HCT116 (cell line): ENCODE data around the gene MUSK. TPM values are rescaled to one million over a fixed set of nuclear protein-coding genes. Genes with fewer than 3 reads are reported as not detected.

Experiments
- ATAC-seq: fragments of 200-7000 bp; cut with Tn5 transposase; 2 replicates; pipeline ENCODE4 v1.9.1; 2020; ENCODE audit warnings: mild to moderate bottlenecking, moderate library complexity
- BruUV-seq: library from RNA; stranded (reverse); fragments of 400-500 nt; replicated peaks from 2 replicates; lab custom pipeline; 2021; lab: Mats Ljungman, UMichigan
- CTCF ChIA-PET: fragments of 300-600 bp; sonication (Branson Sonifier 250); formaldehyde crosslinking; loops from one replicate; lab custom pipeline; 2021; ENCODE audit warnings: antibody characterized with exemption; lab: Charles Lee
- POLR2A ChIA-PET: fragments of 300-600, 350-600 bp; sonication (Branson Sonifier 250); formaldehyde crosslinking; loops from one replicate; lab custom pipeline; 2021; ENCODE audit warnings: antibody characterized with exemption; lab: Charles Lee
- RAD21 ChIA-PET, 2 experiments: fragments of 300-600 bp; sonication (Branson Sonifier 250); formaldehyde crosslinking; loops; one replicate each; lab custom pipeline; 2023; ENCODE audit warnings: low total read pairs in 2 of 2; ENCODE audit not compliant: uncharacterized antibody in 2 of 2, unreplicated experiment in 2 of 2, low non-redundant PET in 1 of 2; lab: Charles Lee
- DNase-seq: peaks from one replicate; pipeline ENCODE4 v3.0.0-alpha.2; 2010; ENCODE audit warnings: low read depth, low spot score
- H2AFZ ChIP-seq: fragments of 200-600 bp; shearing (Covaris generic), sonication (generic); 2 replicates; pipeline ENCODE4 v1.6.1; 2017; ENCODE audit warnings: low read depth, mixed run types, mixed read lengths, antibody characterized with exemption, low read length; ENCODE audit not compliant: poor library complexity, severe bottlenecking
- H3K27ac ChIP-seq: 2 replicates; pipeline ENCODE4 v1.5.1; 2012; ENCODE audit warnings: low read depth, low read length
- H3K27me3 ChIP-seq: fragments of 200-600 bp; sonication (generic); 2 replicates; pipeline ENCODE4 v1.6.1; 2016; ENCODE audit warnings: mixed run types, low read length, mixed read lengths; ENCODE audit not compliant: insufficient read depth
- H3K36me3 ChIP-seq, 2 experiments: fragments of 200-500 bp in 1 of 2; fragments of 200-600 bp in 1 of 2; sonication (Bioruptor generic) in 1 of 2; sonication (generic) in 1 of 2; 2 replicates each; pipeline versions ENCODE4 v1.5.1 to v1.6.1; 2014 to 2016; ENCODE audit warnings: low read length in 2 of 2, inconsistent platforms in 1 of 2, mixed read lengths in 1 of 2, mixed run types in 1 of 2; ENCODE audit not compliant: insufficient read depth in 2 of 2, control insufficient read depth in 1 of 2
- H3K4me1 ChIP-seq, 2 experiments: fragments of 200-600 bp in 1 of 2; sonication (generic) in 1 of 2; 2 replicates each; pipeline versions ENCODE4 v1.5.1 to v1.6.1; 2012 to 2017; ENCODE audit warnings: low read length in 2 of 2, inconsistent platforms in 1 of 2, mild to moderate bottlenecking in 1 of 2, mixed read lengths in 1 of 2, mixed run types in 1 of 2, moderate library complexity in 1 of 2; ENCODE audit not compliant: insufficient read depth in 2 of 2, control insufficient read depth in 1 of 2
- H3K4me2 ChIP-seq: fragments of 200-600 bp; sonication (generic); 2 replicates; pipeline ENCODE4 v1.6.1; 2017; ENCODE audit warnings: mixed run types, low read length, mixed read lengths
- H3K4me3 ChIP-seq, 2 experiments: fragments of 200-600 bp in 1 of 2; sonication (generic) in 1 of 2; replicated peaks in 1 of 2; 2 replicates each; pipeline ENCODE4 v1.5.1; 2011 to 2016; ENCODE audit warnings: low read length in 2 of 2, control low read depth in 1 of 2, low read depth in 1 of 2, mild to moderate bottlenecking in 1 of 2, mixed read lengths in 1 of 2, mixed run types in 1 of 2
- H3K79me2 ChIP-seq: fragments of 200-600 bp; sonication (generic); 2 replicates; pipeline ENCODE4 v1.6.1; 2017; ENCODE audit warnings: mild to moderate bottlenecking, mixed run types, low read length, moderate library complexity, mixed read lengths; ENCODE audit not compliant: insufficient read depth
- H3K9ac ChIP-seq: fragments of 200-600 bp; sonication (generic); 2 replicates; pipeline ENCODE4 v1.6.1; 2016; ENCODE audit warnings: low read length, mixed read lengths
- H3K9me2 ChIP-seq: fragments of 200-600 bp; sonication (generic), shearing (Covaris generic); 2 replicates; pipeline ENCODE4 v1.6.1; 2017; ENCODE audit warnings: mixed run types, mild to moderate bottlenecking, moderate library complexity; ENCODE audit not compliant: insufficient read depth
- H3K9me3 ChIP-seq, 2 experiments: fragments of 200-500 bp in 1 of 2; fragments of 200-600 bp in 1 of 2; sonication (Bioruptor generic) in 1 of 2; sonication (generic) in 1 of 2; 2 replicates each; pipeline ENCODE4 v1.6.1; 2014 to 2017; ENCODE audit warnings: low read length in 2 of 2, mixed read lengths in 2 of 2, inconsistent platforms in 1 of 2, low read depth in 1 of 2, mild to moderate bottlenecking in 1 of 2, mixed run types in 1 of 2, moderate library complexity in 1 of 2; ENCODE audit not compliant: control insufficient read depth in 1 of 2, insufficient read depth in 1 of 2
- H4K20me1 ChIP-seq: fragments of 200-600 bp; sonication (generic), shearing (Covaris generic); 2 replicates; pipeline ENCODE4 v1.6.1; 2017; ENCODE audit warnings: mixed run types, mild to moderate bottlenecking, moderate library complexity; ENCODE audit not compliant: insufficient read depth
- CBX3 ChIP-seq: IDR thresholded peaks from 2 replicates; pipeline ENCODE4 v1.6.1; 2012; ENCODE audit warnings: low read depth
- CEBPB ChIP-seq: IDR thresholded peaks from 2 replicates; pipeline ENCODE4 v1.6.1; 2012; ENCODE audit warnings: low read depth
- EGR1 ChIP-seq: IDR thresholded peaks from 2 replicates; pipeline ENCODE4 v1.6.1; 2012; ENCODE audit warnings: low read depth
- EZH2phosphoT487 ChIP-seq: fragments of 200-600 bp; IDR thresholded peaks from 2 replicates; pipeline ENCODE4 v1.6.1; 2018; ENCODE audit warnings: antibody characterized with exemption, borderline replicate concordance
- JUND ChIP-seq: IDR thresholded peaks from 2 replicates; pipeline ENCODE4 v1.6.1; 2012
- POLR2A ChIP-seq: IDR thresholded peaks from 2 replicates; pipeline ENCODE4 v1.7.0; 2011; ENCODE audit warnings: borderline replicate concordance; ENCODE audit not compliant: insufficient read depth, insufficient read length; ENCODE audit errors: extremely low read depth
- POLR2AphosphoS5 ChIP-seq: IDR thresholded peaks from 2 replicates; pipeline ENCODE4 v1.6.1; 2011; ENCODE audit warnings: mild to moderate bottlenecking, low read depth, low read length, moderate library complexity
- RAD21 ChIP-seq: IDR thresholded peaks from 2 replicates; pipeline ENCODE4 v1.6.1; 2012; ENCODE audit warnings: low read depth, mild to moderate bottlenecking
- SRF ChIP-seq: IDR thresholded peaks from 2 replicates; pipeline ENCODE4 v1.6.1; 2012; ENCODE audit warnings: low read depth
- TCF7L2 ChIP-seq: IDR thresholded peaks from 2 replicates; pipeline ENCODE4 v1.7.0; 2011; ENCODE audit warnings: borderline replicate concordance, inconsistent platforms; ENCODE audit not compliant: insufficient read depth, insufficient read length; ENCODE audit errors: extremely low read depth
- YY1 ChIP-seq: IDR thresholded peaks from 2 replicates; pipeline ENCODE4 v1.6.1; 2011; ENCODE audit warnings: low read length, low read depth, moderate library complexity, mild to moderate bottlenecking; ENCODE audit not compliant: insufficient replicate concordance; ENCODE audit errors: extremely low read depth
- ZBTB33 ChIP-seq: IDR thresholded peaks from 2 replicates; pipeline ENCODE4 v1.6.1; 2011; ENCODE audit warnings: mild to moderate bottlenecking, low read length, moderate library complexity; ENCODE audit not compliant: insufficient replicate concordance; ENCODE audit errors: extremely low read depth
- ZNF274 ChIP-seq: fragments of 200-500 bp; sonication (Bioruptor generic); IDR thresholded peaks from 2 replicates; pipeline ENCODE4 v1.6.1; 2014; ENCODE audit warnings: mild to moderate bottlenecking, low read depth, low read length, inconsistent platforms
- intact Hi-C: fragments of 100-400 bp; cut with micrococcal nuclease; formaldehyde crosslinking; loops from 2 replicates; pipeline ENCODE4 v1.10.0; 2022
- total RNA-seq: library from RNA; stranded (reverse); gene quantifications from one replicate; pipeline ENCODE4 v1.2.1, GENCODE V29; 2021; ENCODE audit not compliant: unreplicated experiment

Gene MUSK
- total RNA-seq, 1 experiment from 2014 or later = not detected

GRCh38 chr9:110728058-110728457 is 59.5 kb downstream of the MUSK start (continued):
- TF ChIP-seq POLR2A = no peak
- no peak for TF ChIP-seq SRF
- TF ChIP-seq JUND = no peak
- no peak for TF ChIP-seq RAD21
- TF ChIP-seq EGR1 = no peak
- TF ChIP-seq ZNF274 = no peak
- no peak for TF ChIP-seq POLR2AphosphoS5
- no peak for TF ChIP-seq EZH2phosphoT487

- Histone ChIP-seq H3K9me3 (no peaks in the 10 kb centered on the region), H3K27ac (no peak overlapping the region), H3K36me3 (no peaks in the 10 kb centered on the region), H3K9ac (no peak overlapping the region), H2AFZ (no peak overlapping the region), H3K4me3 (no peak overlapping the region), H3K27me3 (no peaks in the 10 kb centered on the region), H3K4me1 (no peaks in the 10 kb centered on the region), H3K79me2 (no peaks in the 10 kb centered on the region), H3K9me2 (no peaks in the 10 kb centered on the region), H3K4me2 (no peak overlapping the region), H4K20me1 (no peaks in the 10 kb centered on the region)
- intact Hi-C loops = no loop called here
- POLR2A ChIA-PET = no interaction called here
- CTCF ChIA-PET = no interaction called here
- no peak for ATAC-seq
- no peak for DNase-seq
- RAD21 ChIA-PET = no interaction called here
- no TSS peak for BruUV-seq
- TF ChIP-seq JUND (no peak), EZH2phosphoT487 (no peak), POLR2A (no peak), YY1 (no peak), CEBPB (no peak), ZBTB33 (no peak), CBX3 (no peak), TCF7L2 (no peak)
Measured at GRCh38 chr9:110729641-110730040, 61.0 kb downstream of the MUSK start.
